DOHH2 (cell line): ENCODE results near the gene GTF3A.

Experiments used
- H3F3A ChIP-seq: fragments of 200-600 bp; sonication (generic), shearing (Covaris generic); 2 replicates; pipeline ENCODE4 v1.6.0; 2016; ENCODE audit warnings: antibody characterized with exemption, mild to moderate bottlenecking; ENCODE audit not compliant: control insufficient read depth, insufficient read depth
- H3K27ac ChIP-seq: fragments of 200-600 bp; sonication (generic); 2 replicates; pipeline ENCODE4 v1.5.1; 2014; ENCODE audit warnings: low read depth, mild to moderate bottlenecking, low read length, moderate library complexity
- H3K27me3 ChIP-seq: fragments of 200-600 bp; sonication (generic); 2 replicates; pipeline ENCODE4 v1.6.1; 2014; ENCODE audit warnings: mild to moderate bottlenecking, low read length, mixed read lengths; ENCODE audit not compliant: control insufficient read depth
- H3K36me3 ChIP-seq: fragments of 200-600 bp; sonication (generic); 2 replicates; pipeline ENCODE4 v1.6.1; 2014; ENCODE audit warnings: mild to moderate bottlenecking, low read length, moderate library complexity, mixed read lengths; ENCODE audit not compliant: control insufficient read depth
- H3K4me1 ChIP-seq: fragments of 200-600 bp; sonication (generic); 2 replicates; pipeline ENCODE4 v1.6.1; 2014; ENCODE audit warnings: mild to moderate bottlenecking, low read length, mixed read lengths; ENCODE audit not compliant: control insufficient read depth
- H3K4me2 ChIP-seq: fragments of 200-600 bp; sonication (generic); 2 replicates; pipeline ENCODE4 v1.6.0; 2014; ENCODE audit warnings: mild to moderate bottlenecking, low read length, moderate library complexity
- H3K4me3 ChIP-seq: fragments of 200-600 bp; sonication (generic); 2 replicates; pipeline ENCODE4 v1.5.1; 2014; ENCODE audit warnings: mild to moderate bottlenecking, low read length, mixed read lengths
- H3K79me2 ChIP-seq: fragments of 200-600 bp; sonication (generic); 2 replicates; pipeline ENCODE4 v1.6.1; 2014; ENCODE audit warnings: mild to moderate bottlenecking, low read length, mixed read lengths; ENCODE audit not compliant: control insufficient read depth
- H3K9me2 ChIP-seq: fragments of 200-600 bp; sonication (generic); replicated peaks from 2 replicates; pipeline ENCODE4 v1.6.1; 2014; ENCODE audit warnings: mild to moderate bottlenecking, low read length, mixed read lengths; ENCODE audit not compliant: control insufficient read depth
- H3K9me3 ChIP-seq: fragments of 200-600 bp; sonication (generic); 2 replicates; pipeline ENCODE4 v1.6.1; 2014; ENCODE audit warnings: antibody characterized with exemption, low read length, mixed read lengths; ENCODE audit not compliant: control insufficient read depth, insufficient read depth
- H4K20me1 ChIP-seq: fragments of 200-600 bp; sonication (generic); 2 replicates; pipeline ENCODE4 v1.6.0; 2014; ENCODE audit warnings: low read depth, mild to moderate bottlenecking, antibody characterized with exemption, low read length, moderate library complexity; ENCODE audit not compliant: control insufficient read depth, insufficient read depth
- EZH2phosphoT487 ChIP-seq: fragments of 200-600 bp; sonication (generic); IDR thresholded peaks from 2 replicates; pipeline ENCODE4 v1.6.1; 2017; ENCODE audit warnings: borderline replicate concordance, mild to moderate bottlenecking, antibody characterized with exemption, low read length, moderate library complexity, mixed read lengths
- TF ChIP-seq, protein P1 (sequence below): fragments of 200-600 bp; sonication (generic); IDR thresholded peaks from one replicate; pipeline ENCODE4 v1.5.1; 2014; ENCODE audit warnings: antibody characterized with exemption, mild to moderate bottlenecking, low read depth, low read length; ENCODE audit not compliant: poor library complexity, severe bottlenecking

The GTF3A gene

DNA sequence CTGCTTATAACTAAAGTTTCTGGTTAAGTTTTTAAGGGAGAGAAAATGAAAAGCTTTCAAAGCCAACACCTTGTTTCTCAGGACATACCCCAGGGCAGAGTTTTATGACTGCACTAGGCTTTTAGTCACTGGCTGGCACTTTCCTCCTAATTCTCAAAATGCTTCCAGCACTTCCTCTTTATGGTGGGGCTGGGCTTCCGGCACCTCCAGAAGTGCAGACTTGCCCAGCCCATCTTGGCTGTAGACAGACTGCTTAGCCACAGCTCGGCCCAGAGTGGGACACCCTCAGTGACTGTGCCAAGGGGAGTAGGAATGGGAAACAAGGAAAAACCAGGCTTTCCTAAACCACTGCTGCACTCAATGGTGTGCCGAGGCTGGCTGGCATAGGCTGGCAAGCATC, 23.2 kb upstream of the GTF3A start:
- TF ChIP-seq, protein P1, sequence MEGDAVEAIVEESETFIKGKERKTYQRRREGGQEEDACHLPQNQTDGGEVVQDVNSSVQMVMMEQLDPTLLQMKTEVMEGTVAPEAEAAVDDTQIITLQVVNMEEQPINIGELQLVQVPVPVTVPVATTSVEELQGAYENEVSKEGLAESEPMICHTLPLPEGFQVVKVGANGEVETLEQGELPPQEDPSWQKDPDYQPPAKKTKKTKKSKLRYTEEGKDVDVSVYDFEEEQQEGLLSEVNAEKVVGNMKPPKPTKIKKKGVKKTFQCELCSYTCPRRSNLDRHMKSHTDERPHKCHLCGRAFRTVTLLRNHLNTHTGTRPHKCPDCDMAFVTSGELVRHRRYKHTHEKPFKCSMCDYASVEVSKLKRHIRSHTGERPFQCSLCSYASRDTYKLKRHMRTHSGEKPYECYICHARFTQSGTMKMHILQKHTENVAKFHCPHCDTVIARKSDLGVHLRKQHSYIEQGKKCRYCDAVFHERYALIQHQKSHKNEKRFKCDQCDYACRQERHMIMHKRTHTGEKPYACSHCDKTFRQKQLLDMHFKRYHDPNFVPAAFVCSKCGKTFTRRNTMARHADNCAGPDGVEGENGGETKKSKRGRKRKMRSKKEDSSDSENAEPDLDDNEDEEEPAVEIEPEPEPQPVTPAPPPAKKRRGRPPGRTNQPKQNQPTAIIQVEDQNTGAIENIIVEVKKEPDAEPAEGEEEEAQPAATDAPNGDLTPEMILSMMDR = no peak
- TF ChIP-seq EZH2phosphoT487 = no peak
- H3K27me3 ChIP-seq = peaks cover 5% of the 10 kb centered on the region; the same call in 1 of the 2 replicates
- peaks cover 6% of the 10 kb centered on the region; the same call in 1 of the 2 replicates for H3K4me1 ChIP-seq
- peak overlapping the region; percentile 12; the same call in 1 of the 2 replicates for H3K4me2 ChIP-seq
- no peaks in the 10 kb centered on the region for H3K9me2 ChIP-seq
- H4K20me1 ChIP-seq = no peaks in the 10 kb centered on the region
- no peaks in the 10 kb centered on the region for H3F3A ChIP-seq
- no peaks in the 10 kb centered on the region for H3K36me3 ChIP-seq
- H3K79me2 ChIP-seq = no peaks in the 10 kb centered on the region
- H3K9me3 ChIP-seq = 0 out of 2 replicates have a peak, but pooled peaks cover 4% of the 10 kb centered on the region
- no peak overlapping the region for H3K4me3 ChIP-seq
- no peak overlapping the region for H3K27ac ChIP-seq

DNA sequence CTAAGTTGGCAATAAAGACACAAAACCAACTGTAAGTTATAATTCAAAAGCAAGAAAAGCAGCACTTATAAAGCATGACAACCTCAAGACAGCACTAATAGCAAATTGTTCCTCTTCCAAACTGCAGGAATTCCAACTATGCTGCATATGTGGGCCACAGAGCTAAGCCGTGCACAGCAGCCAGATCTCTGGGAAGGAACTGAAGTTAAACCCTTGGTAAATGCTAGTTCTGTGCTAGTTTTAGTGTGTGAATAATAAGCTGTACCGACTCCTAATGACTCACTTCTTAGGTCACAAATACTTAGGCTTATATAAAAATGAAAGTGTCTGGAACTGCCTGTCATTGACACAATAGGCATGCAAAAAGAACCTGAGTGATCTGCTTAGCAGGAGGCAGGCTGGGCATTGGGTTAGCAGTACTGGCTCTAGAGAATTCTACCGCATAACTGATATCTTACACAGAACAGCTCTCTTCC, 21.2 kb upstream of the GTF3A start:
- TF ChIP-seq EZH2phosphoT487 = no peak
- TF ChIP-seq, protein P1 = no peak
- H4K20me1 ChIP-seq = no peaks in the 10 kb centered on the region
- H3K27ac ChIP-seq = no peak overlapping the region
- H3K4me3 ChIP-seq = no peak overlapping the region
- no peak overlapping the region for H3K4me2 ChIP-seq
- H3K27me3 ChIP-seq = peaks cover 11% of the 10 kb centered on the region
- H3K36me3 ChIP-seq = no peaks in the 10 kb centered on the region
- no peaks in the 10 kb centered on the region for H3F3A ChIP-seq
- H3K79me2 ChIP-seq = no peaks in the 10 kb centered on the region
- no peaks in the 10 kb centered on the region for H3K9me2 ChIP-seq
- H3K9me3 ChIP-seq = 0 out of 2 replicates have a peak, but pooled peaks cover 4% of the 10 kb centered on the region
- H3K4me1 ChIP-seq = peaks cover 6% of the 10 kb centered on the region; the same call in 1 of the 2 replicates

GRCh38 chr13:27403727-27404385, 20.6 kb upstream of the GTF3A start:
- 0 out of 2 replicates have a peak, but pooled peaks cover 4% of the 10 kb centered on the region for H3K9me3 ChIP-seq
- TF ChIP-seq EZH2phosphoT487 = no peak
- TF ChIP-seq, protein P1 = no peak
- no peaks in the 10 kb centered on the region for H3K9me2 ChIP-seq
- no peaks in the 10 kb centered on the region for H3K36me3 ChIP-seq
- H4K20me1 ChIP-seq = no peaks in the 10 kb centered on the region
- no peak overlapping the region for H3K4me2 ChIP-seq
- H3K4me3 ChIP-seq = no peak overlapping the region
- no peak overlapping the region for H3K27ac ChIP-seq
- H3K4me1 ChIP-seq = peaks cover 6% of the 10 kb centered on the region; the same call in 1 of the 2 replicates
- H3F3A ChIP-seq = no peaks in the 10 kb centered on the region
- peaks cover 13% of the 10 kb centered on the region for H3K27me3 ChIP-seq
- H3K79me2 ChIP-seq = no peaks in the 10 kb centered on the region
